BLaER1 (cell line): Measurements from ENCODE around the gene SPPL3.

Experiments used
- H3K27ac ChIP-seq: shearing (Covaris generic); formaldehyde crosslinking; 2 replicates; pipeline ENCODE4 v1.8.1; 2022
- H3K27me3 ChIP-seq: shearing (Covaris generic); formaldehyde crosslinking; 2 replicates; pipeline ENCODE4 v1.8.1; 2022
- H3K36me3 ChIP-seq: shearing (Covaris generic); formaldehyde crosslinking; 2 replicates; pipeline ENCODE4 v1.8.1; 2022
- H3K4me1 ChIP-seq: shearing (Covaris generic); formaldehyde crosslinking; 2 replicates; pipeline ENCODE4 v1.8.1; 2022
- H3K4me2 ChIP-seq: shearing (Covaris generic); formaldehyde crosslinking; 2 replicates; pipeline ENCODE4 v1.8.1; 2022
- H3K4me3 ChIP-seq: shearing (Covaris generic); formaldehyde crosslinking; 2 replicates; pipeline ENCODE4 v1.8.1; 2022
- H3K9ac ChIP-seq: shearing (Covaris generic); formaldehyde crosslinking; 2 replicates; pipeline ENCODE4 v1.8.1; 2022
- H3K9me3 ChIP-seq: shearing (Covaris generic); formaldehyde crosslinking; 2 replicates; pipeline ENCODE4 v1.8.1; 2022
- H4K20me1 ChIP-seq: shearing (Covaris generic); formaldehyde crosslinking; 2 replicates; pipeline ENCODE4 v1.8.1; 2022
- Cebpa-rat ChIP-seq: shearing (Covaris generic); IDR thresholded peaks from 2 replicates; pipeline ENCODE4 v1.8.1; 2022

Gene SPPL3

GRCh38 chr12:120719496-120720233, 184.5 kb downstream of the SPPL3 start:
- peaks cover 29% of the 10 kb centered on the region for H3K4me1 ChIP-seq
- peaks cover 94% of the 10 kb centered on the region for H3K36me3 ChIP-seq
- H3K27me3 ChIP-seq, result no peaks in the 10 kb centered on the region
- TF ChIP-seq Cebpa-rat, result no peak
- H4K20me1 ChIP-seq, result peaks cover 67% of the 10 kb centered on the region
- no peak overlapping the region for H3K4me3 ChIP-seq
- no peak overlapping the region for H3K27ac ChIP-seq
- no peak overlapping the region for H3K9ac ChIP-seq
- peak overlapping the region; percentile 19; the same call in 1 of the 2 replicates for H3K4me2 ChIP-seq
- no peaks in the 10 kb centered on the region for H3K9me3 ChIP-seq

- Histone ChIP-seq H3K4me2 (no peak overlapping the region), H3K9ac (no peak overlapping the region)
These were observed 185.1 kb downstream of the SPPL3 start for GRCh38 chr12:120719072-120719471.

GRCh38 chr12:120718055-120718454, 186.1 kb downstream of the SPPL3 start:
- no peak for TF ChIP-seq Cebpa-rat
- Histone ChIP-seq H3K4me2 (no peak overlapping the region), H3K9ac (no peak overlapping the region), H3K4me3 (no peak overlapping the region), H4K20me1 (peaks cover 73% of the 10 kb centered on the region), H3K27ac (no peak overlapping the region), H3K36me3 (peaks cover 97% of the 10 kb centered on the region), H3K9me3 (no peaks in the 10 kb centered on the region), H3K4me1 (peaks cover 36% of the 10 kb centered on the region), H3K27me3 (no peaks in the 10 kb centered on the region)

More at GRCh38 chr12:120719072-120719471, 185.1 kb downstream of the SPPL3 start:
- H3K4me1 ChIP-seq, result peaks cover 28% of the 10 kb centered on the region
- peaks cover 100% of the 10 kb centered on the region for H3K36me3 ChIP-seq
- no peak overlapping the region for H3K4me3 ChIP-seq
- peaks cover 68% of the 10 kb centered on the region for H4K20me1 ChIP-seq
- H3K27me3 ChIP-seq, result no peaks in the 10 kb centered on the region
- no peak overlapping the region for H3K27ac ChIP-seq
- no peak for TF ChIP-seq Cebpa-rat
- no peaks in the 10 kb centered on the region for H3K9me3 ChIP-seq

- H3K36me3 ChIP-seq, result peaks cover 57% of the 10 kb centered on the region
- peaks cover 40% of the 10 kb centered on the region for H3K4me1 ChIP-seq
- no peak overlapping the region for H3K4me3 ChIP-seq
- H3K4me2 ChIP-seq, result peak overlapping the region; percentile 38; the same call in 1 of the 2 replicates
- no peak overlapping the region for H3K27ac ChIP-seq
- H3K9me3 ChIP-seq, result no peaks in the 10 kb centered on the region
- H4K20me1 ChIP-seq, result peaks cover 52% of the 10 kb centered on the region
- TF ChIP-seq Cebpa-rat, result no peak
- no peak overlapping the region for H3K9ac ChIP-seq
- H3K27me3 ChIP-seq, result no peaks in the 10 kb centered on the region
These were observed 190.2 kb downstream of the SPPL3 start for GRCh38 chr12:120713861-120714482.

GRCh38 chr12:120712610-120713009, 191.5 kb downstream of the SPPL3 start:
- H3K4me3 ChIP-seq, result no peak overlapping the region
- H3K36me3 ChIP-seq, result peaks cover 43% of the 10 kb centered on the region
- no peaks in the 10 kb centered on the region for H3K9me3 ChIP-seq
- TF ChIP-seq Cebpa-rat, result no peak
- peak overlapping the region; percentile 92; the same call in 1 of the 2 replicates for H3K4me2 ChIP-seq
- H3K9ac ChIP-seq, result no peak overlapping the region
- H3K4me1 ChIP-seq, result peaks cover 54% of the 10 kb centered on the region
- no peaks in the 10 kb centered on the region for H3K27me3 ChIP-seq
- H3K27ac ChIP-seq, result no peak overlapping the region
- H4K20me1 ChIP-seq, result peaks cover 48% of the 10 kb centered on the region
